IgD-negative memory B cell (primary cell): Measurements from ENCODE around the gene INTS1. TPM values are rescaled to one million over a fixed set of nuclear protein-coding genes. Genes with fewer than 3 reads are reported as not detected.
"Not testable (repeated sequence)": the region's sequence is repeated elsewhere in the genome, so short reads cannot be mapped to it uniquely, and the experiment has no call there.

Experiments
- H3K27ac Mint-ChIP-seq, 3 donors: one replicate each; pipeline ENCODE4 v1.8.0; 2020 to 2022; ENCODE audit warnings: mild to moderate bottlenecking in 3 of 3, mixed read lengths in 3 of 3, moderate library complexity in 1 of 3
- H3K27me3 Mint-ChIP-seq: one replicate; pipeline ENCODE4 v1.8.0; 2021; ENCODE audit warnings: mixed read lengths
- H3K36me3 Mint-ChIP-seq: one replicate; pipeline ENCODE4 v1.8.0; 2020; ENCODE audit warnings: mild to moderate bottlenecking, mixed read lengths
- H3K4me1 Mint-ChIP-seq, 3 donors: one replicate each; pipeline ENCODE4 v1.8.0; 2020 to 2022; ENCODE audit warnings: mixed read lengths in 3 of 3, mild to moderate bottlenecking in 1 of 3
- H3K4me3 Mint-ChIP-seq, 4 donors: one replicate each; pipeline ENCODE4 v1.8.0; 2020 to 2022; ENCODE audit warnings: mild to moderate bottlenecking in 4 of 4, mixed read lengths in 4 of 4, moderate library complexity in 3 of 4
- H3K9me3 Mint-ChIP-seq, 3 donors: one replicate each; pipeline ENCODE4 v1.8.0; 2020 to 2021; ENCODE audit warnings: mixed read lengths in 3 of 3, mild to moderate bottlenecking in 1 of 3
- polyA plus RNA-seq: library from polyadenylated mRNA; unstranded; fragments of 300-500 nt; fragmentation: Illumina TruSeq; gene quantifications from one replicate; pipeline ENCODE4 v1.2.3, GENCODE V29; 2021

INTS1 gene
- polyA plus RNA-seq, 1 donor from 2014 or later, result 23.4 TPM

- H3K27ac Mint-ChIP-seq, result peak overlapping the region in 1 of 3 donors; percentile 43
- peaks cover 14% of the 10 kb centered on the region for H3K27me3 Mint-ChIP-seq
- H3K9me3 Mint-ChIP-seq, result peaks cover 0 to 3% (median 0%) of the 10 kb centered on the region in 3 donors
- peak overlapping the region in 2 of 4 donors; percentile 7 to 67 for H3K4me3 Mint-ChIP-seq
- H3K4me1 Mint-ChIP-seq, result peaks cover 0 to 3% (median 3%) of the 10 kb centered on the region in 3 donors
- H3K36me3 Mint-ChIP-seq, result no peaks in the 10 kb centered on the region
Observed at GRCh38 chr7:1526271-1526754, 22.1 kb upstream of the INTS1 start.

DNA sequence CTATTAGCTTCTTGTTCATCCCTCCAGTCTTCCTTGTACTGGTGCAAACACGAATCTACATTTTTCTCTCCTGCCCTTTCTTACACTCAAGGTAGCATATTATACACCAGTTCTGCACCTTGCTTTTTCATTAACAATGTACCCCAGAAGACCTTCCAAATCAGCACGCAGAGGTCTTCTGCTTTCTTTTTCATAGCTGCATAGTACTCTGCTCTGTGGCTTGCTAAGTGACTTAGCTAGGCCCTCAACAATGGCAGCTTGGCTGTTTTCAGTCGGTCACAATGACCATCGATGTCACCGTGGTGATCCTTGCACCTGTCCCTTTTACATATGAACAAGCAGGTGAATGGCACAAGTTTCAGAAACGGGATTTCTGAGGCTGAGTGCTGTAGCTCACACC, 21.2 kb upstream of the INTS1 start:
- Mint-ChIP-seq H3K9me3 (peaks cover 0 to 3% (median 0%) of the 10 kb centered on the region in 3 donors), H3K27ac (no peak overlapping the region), H3K4me1 (peaks cover 0 to 3% (median 3%) of the 10 kb centered on the region in 3 donors), H3K4me3 (peak overlapping the region in 1 of 4 donors; percentile 60), H3K27me3 (peaks cover 14% of the 10 kb centered on the region), H3K36me3 (no peaks in the 10 kb centered on the region)

DNA sequence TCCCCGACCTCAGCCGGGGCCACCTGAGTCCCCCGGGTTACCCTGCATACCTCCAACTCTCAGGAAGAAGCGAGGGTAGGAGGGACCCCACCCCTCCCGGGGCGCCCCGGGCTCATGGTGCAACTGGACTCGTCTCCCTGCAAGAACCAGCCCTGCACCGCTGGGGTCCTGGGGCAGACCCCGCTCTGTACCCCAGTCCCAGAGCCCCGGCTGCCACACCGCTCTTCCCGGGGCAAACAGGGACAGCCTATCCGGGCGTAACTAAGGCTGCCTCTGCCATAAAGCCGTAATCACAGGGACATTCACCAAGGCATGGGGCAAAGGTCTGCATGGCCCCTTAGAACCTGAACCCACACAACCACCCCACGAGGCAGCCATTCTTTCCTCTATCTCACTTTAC, 19.7 kb upstream of the INTS1 start:
- Mint-ChIP-seq H3K36me3 (peaks cover 7% of the 10 kb centered on the region), H3K4me1 (peaks cover 2 to 4% (median 3%) of the 10 kb centered on the region in 3 donors), H3K27me3 (peaks cover 14% of the 10 kb centered on the region), H3K27ac (no peak overlapping the region), H3K4me3 (no peak overlapping the region), H3K9me3 (peaks cover 3 to 7% (median 3%) of the 10 kb centered on the region in 3 donors)

DNA sequence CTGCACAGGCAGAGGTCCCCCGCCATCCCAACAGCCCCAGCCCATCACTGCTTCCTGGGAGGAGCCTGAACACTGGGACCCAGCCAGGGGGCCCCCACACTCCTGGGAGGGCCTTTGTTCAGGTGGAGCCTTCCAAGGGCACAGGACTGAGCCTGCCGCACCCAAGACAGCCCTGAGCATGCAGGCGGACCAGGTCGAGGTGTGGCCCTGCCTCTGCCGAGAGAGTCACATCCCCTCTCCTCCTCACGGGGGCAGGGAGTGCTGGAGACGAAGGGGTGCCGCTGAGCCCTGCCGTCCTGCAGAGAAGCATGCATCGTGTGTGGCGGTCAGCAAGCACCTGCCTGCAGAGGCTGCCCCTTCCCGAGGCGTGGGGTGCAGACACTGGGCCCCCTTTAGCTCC, 19.0 kb upstream of the INTS1 start:
- Mint-ChIP-seq H3K27me3 (peaks cover 14% of the 10 kb centered on the region), H3K4me3 (no peak overlapping the region), H3K9me3 (peaks cover 3 to 7% (median 3%) of the 10 kb centered on the region in 3 donors), H3K4me1 (peaks cover 2 to 4% (median 3%) of the 10 kb centered on the region in 3 donors), H3K27ac (no peak overlapping the region), H3K36me3 (peaks cover 7% of the 10 kb centered on the region)

GRCh38 chr7:1521456-1521855, 17.3 kb upstream of the INTS1 start:
- H3K4me1 Mint-ChIP-seq, result peaks cover 0 to 4% (median 3%) of the 10 kb centered on the region in 3 donors
- H3K4me3 Mint-ChIP-seq, result peak overlapping the region in 1 of 4 donors; percentile 20
- H3K9me3 Mint-ChIP-seq, result peaks cover 3 to 7% (median 3%) of the 10 kb centered on the region in 3 donors
- peak overlapping the region in 1 of 3 donors; percentile 62 for H3K27ac Mint-ChIP-seq
- H3K27me3 Mint-ChIP-seq, result peaks cover 14% of the 10 kb centered on the region
- peaks cover 7% of the 10 kb centered on the region for H3K36me3 Mint-ChIP-seq

DNA sequence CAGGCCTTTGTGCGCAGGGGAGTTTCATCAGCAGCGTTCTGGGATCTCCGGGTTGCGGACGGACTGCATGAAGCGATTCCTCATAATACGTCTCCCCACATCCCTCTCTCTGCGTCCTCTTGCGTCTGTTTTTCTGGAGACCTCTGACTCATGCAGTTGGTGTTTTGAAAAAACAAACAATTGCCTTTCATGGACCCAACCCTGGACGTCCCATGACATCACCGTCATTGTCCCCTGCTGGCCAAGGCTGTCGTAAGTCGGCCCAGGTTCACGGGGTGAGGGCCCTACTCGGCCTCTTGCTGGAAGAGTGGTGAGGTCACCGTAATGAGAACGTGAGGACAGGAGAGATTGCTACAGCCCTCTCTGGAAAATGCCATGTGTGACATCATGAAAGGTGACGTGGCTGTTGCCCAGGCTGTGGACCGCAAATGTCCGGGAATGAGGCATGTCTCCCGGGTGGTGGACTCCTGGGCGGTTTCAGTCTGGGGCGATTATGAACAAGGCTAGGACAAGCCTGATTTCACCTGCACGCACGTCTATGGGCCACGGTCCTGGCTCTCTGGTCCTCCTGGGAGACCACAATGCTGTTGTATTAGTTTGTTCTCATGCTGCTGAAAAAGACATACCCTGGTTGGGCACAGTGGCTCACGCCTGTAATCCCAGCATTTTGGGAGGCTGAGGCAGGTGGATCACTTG, 16.5 kb upstream of the INTS1 start:
- H3K27ac Mint-ChIP-seq, result no peak overlapping the region
- H3K9me3 Mint-ChIP-seq, result peaks cover 3 to 7% (median 3%) of the 10 kb centered on the region in 3 donors
- H3K4me1 Mint-ChIP-seq, result peaks cover 0 to 4% (median 3%) of the 10 kb centered on the region in 3 donors
- no peak overlapping the region for H3K4me3 Mint-ChIP-seq
- peaks cover 14% of the 10 kb centered on the region for H3K27me3 Mint-ChIP-seq
- H3K36me3 Mint-ChIP-seq, result peaks cover 7% of the 10 kb centered on the region

GRCh38 chr7:1519322-1519922, 15.2 kb upstream of the INTS1 start:
- not testable (repeated sequence) for H3K27me3 Mint-ChIP-seq, H3K4me1 Mint-ChIP-seq, H3K9me3 Mint-ChIP-seq

DNA sequence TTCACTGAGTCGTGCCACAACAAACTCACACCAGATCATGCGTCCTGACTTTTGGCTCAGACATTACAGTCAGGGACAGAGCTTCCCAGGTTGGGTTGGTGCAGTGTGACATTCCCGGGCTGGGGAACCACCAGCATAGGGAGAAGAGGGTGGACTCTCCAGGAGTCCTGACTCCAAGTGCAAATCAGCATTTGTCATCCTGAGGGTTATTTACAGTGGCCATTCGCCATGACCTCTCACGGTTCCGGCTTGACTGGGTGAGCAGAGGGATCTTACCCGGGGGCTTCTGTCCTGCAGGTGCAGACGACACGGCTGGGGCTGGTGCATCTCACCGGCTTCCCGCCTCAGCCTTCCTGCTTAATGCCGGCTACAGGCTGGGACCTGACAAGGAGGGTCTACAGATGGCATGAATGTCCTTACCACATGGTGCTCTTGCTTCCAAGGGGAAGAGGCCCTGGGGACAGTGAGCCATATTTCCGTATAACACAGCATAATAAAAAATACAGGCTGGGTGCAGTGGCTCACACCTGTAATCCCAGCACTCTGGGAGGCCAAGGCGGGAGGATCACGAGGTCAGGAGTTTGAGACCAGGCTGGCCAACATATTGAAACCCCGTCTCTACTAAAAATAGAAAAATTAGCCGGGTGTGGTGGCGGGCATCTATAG, 12.5 kb upstream of the INTS1 start:
- Mint-ChIP-seq H3K36me3 (peaks cover 7% of the 10 kb centered on the region), H3K9me3 (peaks cover 0 to 7% (median 3%) of the 10 kb centered on the region in 3 donors), H3K4me3 (no peak overlapping the region), H3K27ac (no peak overlapping the region), H3K27me3 (peaks cover 11% of the 10 kb centered on the region), H3K4me1 (peaks cover 8 to 12% (median 11%) of the 10 kb centered on the region in 3 donors)

More at GRCh38 chr7:1519322-1519922, 15.2 kb upstream of the INTS1 start:
- H3K27ac Mint-ChIP-seq, H3K36me3 Mint-ChIP-seq: not testable (repeated sequence)
- H3K4me3 Mint-ChIP-seq, result peak overlapping the region in 1 of 4 donors; percentile 77

GRCh38 chr7:1515509-1515967, 11.3 kb upstream of the INTS1 start:
- H3K36me3 Mint-ChIP-seq, H3K27ac Mint-ChIP-seq, H3K4me3 Mint-ChIP-seq, H3K9me3 Mint-ChIP-seq: not testable (repeated sequence)
- Mint-ChIP-seq H3K27me3 (peaks cover 11% of the 10 kb centered on the region), H3K4me1 (peaks cover 8 to 12% (median 11%) of the 10 kb centered on the region in 3 donors)

DNA sequence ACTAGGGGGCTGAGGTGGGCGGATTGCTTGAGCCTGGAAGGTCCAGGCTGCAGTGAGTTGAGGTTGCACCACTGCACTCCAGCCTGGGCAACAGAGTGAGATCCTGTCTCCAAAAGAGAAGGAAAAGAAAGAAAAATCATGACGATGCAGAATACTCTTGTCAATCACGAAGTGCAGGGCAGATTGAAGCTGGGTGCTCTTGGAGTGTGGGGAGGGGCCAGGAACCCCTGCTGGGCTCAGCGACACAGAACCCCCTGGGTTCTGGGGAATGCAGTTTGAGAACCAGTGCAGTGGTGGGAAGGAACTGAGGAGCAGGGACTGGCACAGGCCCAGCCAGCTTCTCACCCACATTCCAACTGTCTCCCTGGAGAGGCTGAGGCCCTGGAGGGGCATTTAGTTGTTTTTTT, 10.8 kb upstream of the INTS1 start:
- Mint-ChIP-seq H3K4me1 (peaks cover 8 to 14% (median 11%) of the 10 kb centered on the region in 3 donors), H3K9me3 (peaks cover 0 to 7% (median 3%) of the 10 kb centered on the region in 3 donors), H3K36me3 (peaks cover 7% of the 10 kb centered on the region), H3K27me3 (peaks cover 11% of the 10 kb centered on the region), H3K27ac (peak overlapping the region in 1 of 3 donors; percentile 28), H3K4me3 (no peak overlapping the region)

GRCh38 chr7:1514407-1514806, 10.2 kb upstream of the INTS1 start:
- Mint-ChIP-seq H3K27me3 (peaks cover 11% of the 10 kb centered on the region), H3K4me1 (peaks cover 8 to 14% (median 11%) of the 10 kb centered on the region in 3 donors), H3K9me3 (peaks cover 0 to 6% (median 3%) of the 10 kb centered on the region in 3 donors), H3K36me3 (peaks cover 4% of the 10 kb centered on the region), H3K4me3 (peak overlapping the region in 1 of 4 donors; percentile 81), H3K27ac (peak overlapping the region in 1 of 3 donors; percentile 28)

- Mint-ChIP-seq H3K4me3 (peak overlapping the region in 2 of 4 donors; percentile 55 to 74), H3K27me3 (peaks cover 11% of the 10 kb centered on the region), H3K27ac (peak overlapping the region in 1 of 3 donors; percentile 83), H3K9me3 (no peaks in the 10 kb centered on the region), H3K36me3 (no peaks in the 10 kb centered on the region), H3K4me1 (peaks cover 6 to 14% (median 8%) of the 10 kb centered on the region in 3 donors)
Observed at GRCh38 chr7:1513657-1514095, 9.5 kb upstream of the INTS1 start.

GRCh38 chr7:1512781-1513656, 8.8 kb upstream of the INTS1 start:
- Mint-ChIP-seq H3K4me1 (peaks cover 6 to 16% (median 8%) of the 10 kb centered on the region in 3 donors), H3K36me3 (no peaks in the 10 kb centered on the region), H3K27me3 (peaks cover 16% of the 10 kb centered on the region), H3K9me3 (no peaks in the 10 kb centered on the region), H3K4me3 (peak overlapping the region; percentile 34 to 89 (median 78)), H3K27ac (peak overlapping the region; percentile 70 to 83 (median 80))
